Tibial artery (tissue), 4 donors: ENCODE results near the gene CDH20.

Experiments used
- DNase-seq, 2 donors: peaks; one replicate each; pipeline ENCODE4 v3.0.0-alpha.2; 2019
- H3K27ac ChIP-seq, 2 donors: fragments of 200-600 bp; sonication (generic) in 1 of 2; 1 replicate in 1 of 2; 2 replicates in 1 of 2; pipeline ENCODE4 v1.5.1; 2018 to 2019; ENCODE audit warnings: mild to moderate bottlenecking in 1 of 2
- H3K27me3 ChIP-seq, 2 donors: fragments of 200-600 bp; sonication (generic) in 1 of 2; one replicate each; pipeline versions ENCODE4 v1.5.1 to v1.6.0; 2016 to 2019
- H3K36me3 ChIP-seq, 3 donors: fragments of 200-600 bp; sonication (generic) in 2 of 3; one replicate each; pipeline ENCODE4 v1.5.1; 2016 to 2019; ENCODE audit warnings: mild to moderate bottlenecking in 2 of 3
- H3K4me1 ChIP-seq, 4 donors: fragments of 200-600 bp; sonication (generic) in 2 of 4; 1 replicate in 3 of 4; 2 replicates in 1 of 4; pipeline ENCODE4 v1.5.1; 2016 to 2019
- H3K4me3 ChIP-seq, 2 donors: fragments of 200-600 bp; sonication (generic) in 1 of 2; 1 replicate in 1 of 2; 2 replicates in 1 of 2; pipeline ENCODE4 v1.5.1; 2018 to 2019; ENCODE audit warnings: mild to moderate bottlenecking in 2 of 2
- H3K9me3 ChIP-seq, 3 donors: fragments of 200-600 bp; sonication (generic) in 1 of 3; one replicate each; pipeline ENCODE4 v1.5.1; 2016 to 2019
- intact Hi-C: fragments of 100-400 bp; cut with DNase I; formaldehyde crosslinking; loops from one replicate; pipeline ENCODE4 v1.15.0; 2023; ENCODE audit warnings: low total_unique reads
- TF ChIP-seq, protein P1 (sequence below), 2 experiments: fragments of 200-600 bp in 1 of 2; fragments of 450-650 bp in 1 of 2; IDR thresholded peaks; one replicate each; pipeline ENCODE4 v1.5.1; 2017 to 2019; ENCODE audit warnings: antibody characterized with exemption in 2 of 2, mild to moderate bottlenecking in 1 of 2, moderate library complexity in 1 of 2

The CDH20 gene

DNA sequence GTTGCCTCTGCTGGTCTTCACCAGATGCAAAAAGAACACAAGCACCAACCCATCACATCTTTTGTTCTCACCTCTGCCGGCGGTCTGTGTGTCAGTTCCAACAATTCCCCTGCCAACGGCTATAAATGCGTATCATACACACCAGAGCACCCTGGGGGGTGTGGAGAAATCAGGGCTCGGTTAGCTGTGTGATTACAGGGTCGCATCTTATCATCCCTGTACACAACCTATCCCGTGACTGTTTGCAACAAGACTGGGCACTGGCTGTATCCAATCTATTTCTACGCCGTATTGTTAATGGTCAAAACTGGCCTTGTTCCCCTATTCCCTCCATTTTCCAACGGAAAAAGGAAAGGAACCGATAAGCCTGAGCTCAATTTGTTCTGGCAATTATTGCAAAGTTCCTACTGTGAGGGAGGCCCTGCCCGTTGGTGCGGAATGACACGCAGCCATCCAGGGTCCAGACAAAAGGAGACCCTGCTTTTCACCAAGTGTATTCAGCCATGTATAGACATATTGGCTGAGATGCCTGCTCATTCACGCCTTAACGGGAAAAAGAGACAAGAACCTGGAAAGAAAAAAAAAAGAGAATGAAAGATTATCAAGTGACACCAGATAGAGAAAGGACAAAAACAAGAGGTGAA is 136.9 kb downstream of the CDH20 start:
- Histone ChIP-seq H3K4me1 (no peaks in the 10 kb centered on the region), H3K27me3 (no peaks in the 10 kb centered on the region), H3K9me3 (no peaks in the 10 kb centered on the region), H3K4me3 (no peak overlapping the region), H3K27ac (no peak overlapping the region), H3K36me3 (no peaks in the 10 kb centered on the region)
- TF ChIP-seq, protein P1, sequence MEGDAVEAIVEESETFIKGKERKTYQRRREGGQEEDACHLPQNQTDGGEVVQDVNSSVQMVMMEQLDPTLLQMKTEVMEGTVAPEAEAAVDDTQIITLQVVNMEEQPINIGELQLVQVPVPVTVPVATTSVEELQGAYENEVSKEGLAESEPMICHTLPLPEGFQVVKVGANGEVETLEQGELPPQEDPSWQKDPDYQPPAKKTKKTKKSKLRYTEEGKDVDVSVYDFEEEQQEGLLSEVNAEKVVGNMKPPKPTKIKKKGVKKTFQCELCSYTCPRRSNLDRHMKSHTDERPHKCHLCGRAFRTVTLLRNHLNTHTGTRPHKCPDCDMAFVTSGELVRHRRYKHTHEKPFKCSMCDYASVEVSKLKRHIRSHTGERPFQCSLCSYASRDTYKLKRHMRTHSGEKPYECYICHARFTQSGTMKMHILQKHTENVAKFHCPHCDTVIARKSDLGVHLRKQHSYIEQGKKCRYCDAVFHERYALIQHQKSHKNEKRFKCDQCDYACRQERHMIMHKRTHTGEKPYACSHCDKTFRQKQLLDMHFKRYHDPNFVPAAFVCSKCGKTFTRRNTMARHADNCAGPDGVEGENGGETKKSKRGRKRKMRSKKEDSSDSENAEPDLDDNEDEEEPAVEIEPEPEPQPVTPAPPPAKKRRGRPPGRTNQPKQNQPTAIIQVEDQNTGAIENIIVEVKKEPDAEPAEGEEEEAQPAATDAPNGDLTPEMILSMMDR (IDR thresholded peaks at IDR 0.05): no peak
- intact Hi-C loops: loop anchor here (10.0 kb wide), 1 partner anchor 65 kb away; no protein-coding TSS in a partner anchor
- no peak for DNase-seq

DNA sequence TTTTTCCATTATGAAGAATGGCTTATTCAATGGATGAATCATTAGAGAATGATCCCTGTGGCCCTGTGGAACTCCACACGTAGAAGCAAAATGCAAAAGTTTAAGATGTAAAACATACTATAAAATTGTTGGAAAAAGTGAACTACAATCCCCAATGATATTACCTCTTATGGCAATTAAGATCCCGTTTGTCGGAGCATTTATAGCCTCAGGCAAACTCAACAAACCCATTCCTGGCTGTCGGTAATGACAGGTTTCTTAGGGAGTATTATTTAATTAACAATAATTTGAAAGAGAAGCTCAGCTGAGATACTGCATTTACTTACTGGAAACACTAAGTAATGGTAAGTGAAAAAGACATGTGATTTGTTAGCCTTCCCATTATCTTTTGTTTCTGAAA is 138.3 kb downstream of the CDH20 start:
- H3K36me3 ChIP-seq: no peaks in the 10 kb centered on the region
- no peak overlapping the region for H3K4me3 ChIP-seq
- DNase-seq: no peak
- no peaks in the 10 kb centered on the region for H3K4me1 ChIP-seq
- H3K27me3 ChIP-seq: no peaks in the 10 kb centered on the region
- H3K27ac ChIP-seq: no peak overlapping the region
- H3K9me3 ChIP-seq: no peaks in the 10 kb centered on the region
- TF ChIP-seq, protein P1 (IDR thresholded peaks at IDR 0.05): no peak
- intact Hi-C loops: loop anchor here (10.0 kb wide), 1 partner anchor 63 kb away; no protein-coding TSS in a partner anchor

DNA sequence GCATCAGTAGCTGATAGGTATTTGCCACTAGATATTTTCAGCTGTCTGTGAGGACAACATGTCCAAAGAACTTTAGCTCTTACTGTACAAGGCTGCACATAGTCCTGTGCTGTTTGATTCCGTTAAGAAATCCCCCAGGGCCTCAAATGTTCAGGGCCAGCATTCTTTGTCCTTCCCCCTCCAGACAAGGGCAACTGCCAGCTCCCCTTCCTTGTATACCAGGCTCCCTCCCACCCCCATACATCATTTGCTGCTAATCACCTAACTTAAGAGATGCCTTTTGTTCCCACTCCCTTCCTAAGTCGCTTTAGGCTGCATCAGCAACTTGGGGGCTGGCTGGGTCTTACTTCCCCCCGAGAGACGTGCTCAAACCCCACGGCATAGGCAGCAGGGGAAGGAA is 138.7 kb downstream of the CDH20 start:
- H3K9me3 ChIP-seq: no peaks in the 10 kb centered on the region
- no peak overlapping the region for H3K4me3 ChIP-seq
- H3K36me3 ChIP-seq: no peaks in the 10 kb centered on the region
- intact Hi-C loops: loop anchor here (10.0 kb wide), 1 partner anchor 63 kb away; no protein-coding TSS in a partner anchor
- no peak for DNase-seq
- TF ChIP-seq, protein P1 (IDR thresholded peaks at IDR 0.05): no peak
- no peaks in the 10 kb centered on the region for H3K27me3 ChIP-seq
- no peaks in the 10 kb centered on the region for H3K4me1 ChIP-seq
- no peak overlapping the region for H3K27ac ChIP-seq

DNA sequence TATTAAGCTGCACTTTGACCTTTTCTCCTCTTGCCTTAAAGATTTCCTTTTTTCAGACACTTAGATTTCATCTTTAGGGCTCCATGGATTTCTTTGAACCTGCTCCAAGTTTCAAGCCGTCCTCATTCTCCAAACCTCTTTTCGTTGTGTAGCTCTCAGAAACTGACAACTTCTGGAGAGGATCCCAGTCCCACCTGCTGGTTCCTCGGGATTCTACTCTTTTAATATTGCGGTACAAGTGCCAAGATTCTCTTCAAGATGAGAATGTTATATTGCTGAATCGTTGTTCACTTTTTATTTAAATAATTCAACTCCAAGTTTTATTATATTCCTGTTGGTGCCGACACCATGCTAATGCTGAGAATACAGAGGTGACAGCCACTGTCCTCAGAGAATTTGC is 141.1 kb downstream of the CDH20 start:
- no peak overlapping the region for H3K27ac ChIP-seq
- H3K4me1 ChIP-seq: no peaks in the 10 kb centered on the region
- DNase-seq: no peak
- H3K27me3 ChIP-seq: no peaks in the 10 kb centered on the region
- no peak overlapping the region for H3K4me3 ChIP-seq
- TF ChIP-seq, protein P1 (IDR thresholded peaks at IDR 0.05): no peak
- no peaks in the 10 kb centered on the region for H3K36me3 ChIP-seq
- no peaks in the 10 kb centered on the region for H3K9me3 ChIP-seq
- intact Hi-C loops: loop anchor here (10.0 kb wide), 1 partner anchor 60 kb away; no protein-coding TSS in a partner anchor

DNA sequence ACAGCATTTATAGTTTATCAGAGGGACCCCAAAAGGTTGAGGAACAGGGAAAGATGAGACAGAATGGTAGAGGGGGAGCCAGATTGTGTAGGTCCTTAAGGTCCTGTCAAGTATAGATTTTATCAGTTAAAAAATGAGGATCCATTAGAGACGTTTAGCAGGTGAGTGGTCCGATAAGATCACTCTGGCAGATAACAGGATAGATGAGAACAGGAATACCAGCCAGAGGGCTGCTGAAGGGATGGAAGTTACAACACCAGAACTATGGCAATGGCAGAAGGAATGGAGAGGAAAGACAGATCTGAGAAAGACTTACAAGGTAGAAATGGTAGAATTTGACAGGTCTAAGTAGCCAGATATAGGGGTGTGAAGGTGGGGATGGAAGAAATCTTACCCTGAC is 141.7 kb downstream of the CDH20 start:
- DNase-seq: no peak
- TF ChIP-seq, protein P1 (IDR thresholded peaks at IDR 0.05): no peak
- H3K27me3 ChIP-seq: no peaks in the 10 kb centered on the region
- intact Hi-C loops: loop anchor here (10.0 kb wide), 1 partner anchor 60 kb away; no protein-coding TSS in a partner anchor
- H3K27ac ChIP-seq: no peak overlapping the region
- H3K4me1 ChIP-seq: no peaks in the 10 kb centered on the region
- no peaks in the 10 kb centered on the region for H3K36me3 ChIP-seq
- no peaks in the 10 kb centered on the region for H3K9me3 ChIP-seq
- H3K4me3 ChIP-seq: no peak overlapping the region
